ES-I3 (cell line): ENCODE measurements around the gene ARHGAP24.
"Not testable (repeated sequence)": the region's sequence is repeated elsewhere in the genome, so short reads cannot be mapped to it uniquely, and the experiment has no call there.

ENCODE experiments used
- H3K36me3 ChIP-seq: 2 replicates; pipeline ENCODE4 v1.6.1; 2013; ENCODE audit warnings: mild to moderate bottlenecking, low read length, control low read depth, moderate library complexity; ENCODE audit not compliant: insufficient read depth
- H3K4me1 ChIP-seq: 2 replicates; pipeline ENCODE4 v1.6.1; 2013; ENCODE audit warnings: mild to moderate bottlenecking, control low read depth, low read length; ENCODE audit not compliant: insufficient read depth
- H3K9ac ChIP-seq: 2 replicates; pipeline ENCODE4 v1.6.1; 2013; ENCODE audit warnings: low read depth, mild to moderate bottlenecking, low read length, moderate library complexity
- H3K9me3 ChIP-seq: 2 replicates; pipeline ENCODE4 v1.6.1; 2013; ENCODE audit warnings: mild to moderate bottlenecking, low read length, moderate library complexity; ENCODE audit not compliant: control insufficient read depth, insufficient read depth

The ARHGAP24 gene

GRCh38 chr4:85518526-85518925 lies 43.6 kb downstream of the ARHGAP24 start:
- not testable (repeated sequence) for H3K9ac ChIP-seq, H3K4me1 ChIP-seq, H3K36me3 ChIP-seq, H3K9me3 ChIP-seq

DNA sequence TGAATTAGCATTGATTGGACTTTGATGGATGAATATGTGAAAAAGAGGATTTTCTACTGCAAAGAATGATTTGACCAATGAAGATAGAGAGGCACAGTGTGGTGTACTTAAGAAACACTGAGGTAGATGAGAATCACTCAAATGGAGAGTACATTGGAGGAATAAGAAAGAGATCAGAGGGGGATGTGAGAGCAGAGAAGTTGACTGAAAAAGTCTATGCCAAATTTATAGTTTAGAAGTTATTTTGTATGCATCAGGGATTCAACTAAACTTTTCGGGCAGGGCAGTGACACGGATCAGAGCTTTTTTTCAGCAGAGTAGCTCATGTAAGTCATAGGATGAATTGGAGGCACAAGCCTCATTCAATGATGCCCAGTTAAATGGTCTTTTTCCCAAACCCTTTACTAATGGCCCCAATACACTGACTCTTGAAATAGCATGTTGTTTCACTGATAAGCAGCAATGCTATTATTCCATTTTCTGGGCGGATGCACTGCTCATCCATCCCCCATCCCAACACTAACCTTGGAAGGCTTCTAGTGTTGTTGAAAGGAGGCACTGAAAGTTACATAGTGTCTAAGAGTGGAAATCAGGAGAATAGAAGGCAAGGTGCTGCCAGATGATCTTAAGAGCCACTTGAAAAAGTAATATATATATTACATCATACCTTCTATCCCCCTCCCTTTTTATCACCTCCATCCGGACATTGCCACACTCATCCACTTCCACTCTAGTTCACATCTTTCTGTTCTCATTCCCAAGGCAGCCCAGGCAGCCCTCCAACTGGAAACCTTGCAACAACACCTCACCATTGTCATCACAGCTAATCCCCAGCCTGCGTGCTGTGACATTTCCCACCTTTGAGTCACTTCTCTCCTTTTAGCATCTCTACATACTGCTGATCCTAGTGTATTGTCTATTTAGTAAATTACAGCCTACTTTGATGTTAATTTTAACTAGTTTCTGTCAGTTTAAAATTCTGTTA lies 46.1 kb downstream of the ARHGAP24 start:
- no peaks in the 10 kb centered on the region for H3K4me1 ChIP-seq
- no peaks in the 10 kb centered on the region for H3K9me3 ChIP-seq
- H3K9ac ChIP-seq = no peak overlapping the region
- no peaks in the 10 kb centered on the region for H3K36me3 ChIP-seq

DNA sequence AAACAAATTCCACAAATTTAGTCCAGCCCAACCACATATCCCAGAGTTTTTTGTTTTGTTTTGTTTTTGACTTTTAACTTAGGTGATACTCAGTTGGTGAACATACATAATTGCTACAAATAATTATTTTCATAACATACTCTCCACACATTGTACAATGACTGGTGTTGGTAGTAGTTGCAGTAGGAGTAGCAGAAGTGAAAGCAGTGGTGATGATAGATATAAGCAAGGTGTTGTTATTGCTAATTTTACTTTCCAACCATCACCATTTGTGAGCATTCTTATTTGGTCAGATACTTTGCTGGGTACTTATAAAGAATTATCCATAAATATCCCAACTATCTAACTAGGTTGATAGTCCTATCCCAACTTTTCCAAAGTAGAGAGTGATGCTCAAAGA lies 47.3 kb downstream of the ARHGAP24 start:
- Histone ChIP-seq H3K36me3 (no peaks in the 10 kb centered on the region), H3K9ac (no peak overlapping the region), H3K4me1 (no peaks in the 10 kb centered on the region), H3K9me3 (no peaks in the 10 kb centered on the region)

DNA sequence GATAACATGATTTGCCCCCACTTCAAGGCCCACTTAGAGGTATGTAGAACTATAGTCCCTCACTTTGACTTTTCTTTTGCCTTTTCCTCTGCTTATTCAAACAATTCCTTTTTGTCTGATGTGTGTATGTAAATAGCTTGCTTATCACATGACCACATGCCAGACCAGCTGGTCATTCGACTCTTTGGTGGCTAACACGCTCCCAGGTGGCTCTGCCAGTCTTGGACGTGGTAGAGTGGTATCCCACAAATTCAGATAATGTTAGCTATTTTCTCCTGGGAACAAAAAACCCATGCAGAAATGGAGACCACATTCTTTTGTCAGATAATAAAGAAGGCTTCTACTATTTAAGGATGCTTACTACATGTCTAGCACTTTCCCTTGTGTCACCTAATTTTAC lies 47.9 kb downstream of the ARHGAP24 start:
- H3K9me3 ChIP-seq = no peaks in the 10 kb centered on the region
- no peaks in the 10 kb centered on the region for H3K4me1 ChIP-seq
- no peak overlapping the region for H3K9ac ChIP-seq
- H3K36me3 ChIP-seq = no peaks in the 10 kb centered on the region

- Histone ChIP-seq H3K36me3 (no peaks in the 10 kb centered on the region), H3K9ac (no peak overlapping the region), H3K9me3 (no peaks in the 10 kb centered on the region), H3K4me1 (no peaks in the 10 kb centered on the region)
Observed at GRCh38 chr4:85527815-85528214, 52.9 kb downstream of the ARHGAP24 start.

GRCh38 chr4:85531560-85532341 lies 56.8 kb downstream of the ARHGAP24 start:
- Histone ChIP-seq H3K9ac (no peak overlapping the region), H3K36me3 (no peaks in the 10 kb centered on the region), H3K9me3 (no peaks in the 10 kb centered on the region), H3K4me1 (no peaks in the 10 kb centered on the region)

GRCh38 chr4:85534120-85534519 lies 59.2 kb downstream of the ARHGAP24 start:
- Histone ChIP-seq H3K9me3 (no peaks in the 10 kb centered on the region), H3K9ac (no peak overlapping the region), H3K4me1 (no peaks in the 10 kb centered on the region), H3K36me3 (no peaks in the 10 kb centered on the region)

DNA sequence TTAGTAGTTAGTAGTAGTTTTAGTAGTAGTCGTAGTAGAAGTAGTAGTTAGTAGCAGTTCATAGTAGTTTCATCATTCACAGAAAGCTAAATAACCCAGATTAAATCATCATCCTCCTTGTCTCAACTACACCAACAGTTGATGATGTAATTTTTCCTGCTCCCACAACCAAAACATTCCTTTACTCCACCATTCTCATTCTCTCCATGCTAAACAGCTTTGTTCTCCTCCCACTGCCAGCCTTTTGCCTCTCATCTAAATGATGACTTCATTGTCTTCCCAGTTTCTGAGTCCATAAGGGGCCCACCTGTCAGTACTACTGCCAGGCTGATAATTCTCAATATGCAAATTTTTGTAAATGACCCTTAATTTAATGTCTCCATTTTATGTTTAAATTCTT lies 68.9 kb downstream of the ARHGAP24 start:
- Histone ChIP-seq H3K9me3 (no peaks in the 10 kb centered on the region), H3K9ac (no peak overlapping the region; the same call in 1 of the 2 replicates), H3K4me1 (peaks cover 13% of the 10 kb centered on the region; the same call in 1 of the 2 replicates), H3K36me3 (no peaks in the 10 kb centered on the region)

DNA sequence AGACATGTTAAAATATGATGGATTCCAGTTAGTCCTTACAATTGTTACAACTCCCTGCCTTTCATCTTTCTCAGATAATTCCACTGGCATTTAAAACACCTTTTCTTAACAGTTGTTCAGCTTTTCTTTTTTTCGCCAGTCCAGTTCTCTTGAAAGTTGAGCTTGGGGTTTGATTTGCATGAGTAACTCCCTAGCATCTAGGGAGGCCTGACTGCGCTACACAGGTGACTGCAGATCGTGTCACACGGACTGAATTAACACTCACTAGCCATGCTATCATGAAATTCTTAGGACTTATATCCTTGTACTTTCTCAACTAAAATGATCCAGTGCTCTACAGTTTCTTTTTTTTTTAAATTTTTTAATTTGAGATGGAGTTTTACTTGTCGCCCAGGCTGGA lies 69.8 kb downstream of the ARHGAP24 start:
- Histone ChIP-seq H3K4me1 (peaks cover 13% of the 10 kb centered on the region; the same call in 1 of the 2 replicates), H3K9ac (no peak overlapping the region), H3K9me3 (no peaks in the 10 kb centered on the region), H3K36me3 (no peaks in the 10 kb centered on the region)

- Histone ChIP-seq H3K9me3 (no peaks in the 10 kb centered on the region), H3K4me1 (peaks cover 10% of the 10 kb centered on the region; the same call in 1 of the 2 replicates), H3K9ac (no peak overlapping the region), H3K36me3 (no peaks in the 10 kb centered on the region)
Observed at GRCh38 chr4:85548116-85548515, 73.2 kb downstream of the ARHGAP24 start.

- Histone ChIP-seq H3K4me1 (peaks cover 3% of the 10 kb centered on the region; the same call in 1 of the 2 replicates), H3K9ac (no peak overlapping the region), H3K9me3 (no peaks in the 10 kb centered on the region), H3K36me3 (no peaks in the 10 kb centered on the region)
Observed at GRCh38 chr4:85548841-85549240, 73.9 kb downstream of the ARHGAP24 start.

DNA sequence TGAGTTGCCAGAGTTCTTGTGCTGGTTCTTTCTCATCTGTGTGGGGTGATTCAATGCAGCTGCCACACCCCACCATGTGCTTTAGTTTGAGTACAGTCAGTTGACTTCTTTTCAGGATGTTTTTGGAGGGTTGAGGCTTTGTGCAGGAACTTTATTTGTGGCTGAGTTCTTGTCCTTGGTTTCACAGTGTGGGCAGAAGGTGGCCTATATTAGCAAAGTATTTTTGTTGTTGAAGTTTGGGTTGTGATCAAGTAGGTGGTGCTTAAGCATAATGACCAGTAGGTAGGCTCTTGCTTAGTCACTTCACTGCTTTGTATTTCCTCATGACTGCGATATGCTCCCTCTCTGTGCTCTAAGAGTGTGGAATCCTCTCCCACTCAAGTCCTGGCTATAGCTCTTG lies 80.3 kb downstream of the ARHGAP24 start:
- H3K9ac ChIP-seq = no peak overlapping the region

DNA sequence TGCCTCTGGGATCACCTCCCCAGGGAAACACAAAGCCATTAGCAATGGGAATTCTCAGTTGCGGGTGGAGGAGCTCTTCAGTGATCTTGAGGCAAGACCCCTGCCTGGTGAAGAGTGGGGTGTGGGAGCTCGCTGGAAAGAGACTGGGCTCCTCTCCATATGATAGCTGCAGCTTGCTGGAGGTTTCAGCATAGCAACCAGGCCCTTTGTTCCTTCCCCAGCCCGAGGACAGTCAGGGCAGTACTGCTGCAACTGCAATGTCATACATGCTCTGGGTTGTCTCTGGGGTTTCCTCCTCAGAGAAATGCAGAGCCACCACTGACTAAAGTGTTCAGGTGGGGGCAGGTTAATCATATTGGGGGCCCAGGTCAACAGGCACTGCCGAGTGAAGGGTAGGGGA lies 81.3 kb downstream of the ARHGAP24 start:
- no peaks in the 10 kb centered on the region for H3K9me3 ChIP-seq

More for the DNA sequence above, 80.3 kb downstream of the ARHGAP24 start:
- H3K4me1 ChIP-seq = no peaks in the 10 kb centered on the region
- no peaks in the 10 kb centered on the region for H3K36me3 ChIP-seq
- H3K9me3 ChIP-seq = no peaks in the 10 kb centered on the region

GRCh38 chr4:85557016-85557901 lies 82.3 kb downstream of the ARHGAP24 start:
- Histone ChIP-seq H3K36me3 (no peaks in the 10 kb centered on the region), H3K9me3 (no peaks in the 10 kb centered on the region), H3K4me1 (no peaks in the 10 kb centered on the region), H3K9ac (no peak overlapping the region)

More for the DNA sequence above, 81.3 kb downstream of the ARHGAP24 start:
- no peaks in the 10 kb centered on the region for H3K4me1 ChIP-seq
- no peak overlapping the region for H3K9ac ChIP-seq
- no peaks in the 10 kb centered on the region for H3K36me3 ChIP-seq
